ENCODE measurements around the gene IER3.

Gene IER3

GRCh38 chr6:30747902-30748769 lies 3.8 kb upstream of the IER3 start:
- no peak for DNase-seq (ENCODE audit: low spot score)

GRCh38 chr6:30747300-30747687 lies 2.9 kb upstream of the IER3 start:
- no peak for DNase-seq (ENCODE audit: low spot score)

DNA sequence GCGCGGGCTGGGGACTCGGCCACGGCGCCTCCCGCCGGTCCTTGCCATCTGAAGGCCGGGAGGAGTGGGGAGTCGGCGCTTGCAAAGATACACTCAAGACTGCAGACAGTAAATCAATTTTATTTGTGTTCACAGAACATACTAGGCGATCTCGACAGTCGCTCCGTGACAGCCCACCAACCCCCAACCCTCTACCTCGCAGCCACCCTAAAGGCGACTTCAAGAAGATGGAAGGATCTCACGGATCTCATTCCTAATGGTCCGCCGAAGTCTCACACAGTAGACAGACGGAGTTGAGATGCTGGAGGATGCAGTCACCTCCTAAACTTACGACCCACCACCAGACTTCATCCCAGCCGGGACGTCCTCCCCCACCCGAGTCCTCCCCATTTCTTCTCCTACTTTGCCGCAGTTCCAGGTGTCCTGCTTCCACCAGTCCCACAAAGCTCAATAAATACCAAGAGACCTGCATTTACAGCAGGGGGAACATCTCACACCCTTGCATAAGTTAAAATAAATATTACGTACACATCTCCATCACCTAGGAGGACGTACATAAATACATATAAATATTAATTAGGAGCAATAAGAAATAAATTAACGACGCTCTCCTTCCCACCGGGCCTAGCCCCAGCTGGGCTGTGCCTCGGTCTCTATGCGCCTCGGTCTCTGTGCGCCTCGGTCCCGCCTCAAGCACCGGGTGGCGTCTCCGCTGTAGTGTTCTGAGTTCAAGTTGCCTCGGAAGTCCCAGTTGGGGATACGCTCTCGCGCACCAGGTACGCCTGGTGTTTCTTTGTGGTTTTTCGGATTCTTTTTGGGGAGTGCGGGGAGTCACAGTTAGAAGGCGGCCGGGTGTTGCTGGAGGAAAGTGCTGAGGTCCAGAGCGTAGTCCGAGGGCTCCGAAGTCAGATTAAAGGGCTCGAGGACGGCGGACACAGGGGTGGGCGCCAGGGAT lies 971 bp downstream of the IER3 start:
- peak; percentile 25 for DNase-seq (ENCODE audit: low spot score)

DNA sequence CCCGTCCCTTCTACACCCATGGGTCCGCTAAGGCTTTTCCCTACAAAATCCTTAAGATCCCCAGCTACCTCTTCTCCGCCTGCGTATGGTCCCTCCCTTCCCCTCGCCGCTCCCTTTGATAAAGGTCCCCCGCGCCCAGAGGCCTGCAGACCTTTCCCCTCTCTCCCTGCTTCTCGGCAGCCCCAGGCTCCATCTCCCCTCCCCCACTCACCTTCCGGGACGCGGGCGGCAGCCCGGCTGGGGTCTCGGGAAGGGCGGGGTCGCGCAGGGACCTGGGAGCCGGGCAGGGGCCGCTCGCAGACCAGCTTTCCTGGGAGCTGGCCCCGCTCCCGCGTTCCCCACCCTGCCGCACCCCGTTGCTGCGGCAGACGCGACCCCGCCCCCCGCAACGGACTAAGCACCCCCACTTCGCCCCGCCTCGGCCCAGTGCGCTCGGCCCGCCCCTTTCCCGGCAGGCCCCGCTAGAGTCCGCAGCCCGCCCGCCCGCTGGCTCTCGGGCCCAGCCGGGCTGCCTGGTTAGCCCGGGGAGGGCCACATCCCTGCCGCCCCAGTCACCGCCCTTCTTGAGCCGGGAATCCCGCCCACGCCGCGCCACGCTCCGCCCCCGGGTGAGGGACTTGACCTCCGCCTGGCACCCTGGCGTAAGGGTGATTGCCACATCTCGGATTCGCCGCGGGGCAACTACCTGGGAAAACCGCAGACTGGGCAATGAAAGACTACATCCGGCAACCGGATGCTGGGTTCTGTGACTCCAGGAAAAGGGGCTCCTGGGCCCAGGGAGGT lies 1.8 kb downstream of the IER3 start, which contains the start of gene FLOT1:
TSS of gene FLOT1 (minus strand) at position 372 of the 783 bp plus-strand sequence. CDS start 498 bp downstream, outside the sequence.
- DNase-seq (ENCODE audit: low spot score): peak; percentile 92

GRCh38 chr6:30741789-30742315 lies 2.5 kb downstream of the IER3 start:
- no peak for DNase-seq (ENCODE audit: low spot score)

DNA sequence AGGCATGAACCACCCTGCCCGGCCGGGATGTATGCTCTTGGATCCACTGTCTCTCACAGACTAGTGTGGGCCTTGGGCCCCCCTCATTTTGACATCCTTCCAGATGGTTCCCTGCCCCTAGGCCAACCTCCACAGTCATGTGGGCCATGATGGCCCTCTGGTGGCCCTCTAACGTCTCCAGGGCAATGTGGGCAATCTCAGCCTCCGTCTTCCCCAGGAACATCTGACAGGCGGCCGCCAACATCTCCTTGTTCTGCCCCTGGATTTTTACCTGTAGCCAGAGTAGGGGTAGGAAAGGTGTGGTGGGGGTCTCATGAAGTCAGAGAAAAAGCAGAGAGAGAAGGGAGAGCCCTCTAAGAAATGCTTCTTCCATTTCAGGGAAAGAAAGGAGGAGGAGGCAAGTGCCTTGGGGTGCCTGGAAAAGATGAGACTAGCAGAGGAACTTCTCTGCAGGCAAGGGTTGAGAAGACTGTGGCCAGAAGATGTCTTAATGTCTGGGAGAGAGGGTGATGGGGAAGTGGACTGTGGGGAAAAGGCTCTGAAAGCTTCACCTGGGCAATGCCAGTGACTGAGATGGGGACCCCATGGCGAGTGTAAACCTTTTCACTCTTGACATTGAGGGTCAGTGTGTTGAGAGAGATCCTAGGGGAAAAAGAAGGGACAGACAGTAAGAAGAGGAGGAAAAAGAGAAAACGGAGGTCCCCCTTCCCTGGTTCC lies 3.1 kb downstream of the IER3 start:
- DNase-seq (ENCODE audit: low spot score): no peak

DNA sequence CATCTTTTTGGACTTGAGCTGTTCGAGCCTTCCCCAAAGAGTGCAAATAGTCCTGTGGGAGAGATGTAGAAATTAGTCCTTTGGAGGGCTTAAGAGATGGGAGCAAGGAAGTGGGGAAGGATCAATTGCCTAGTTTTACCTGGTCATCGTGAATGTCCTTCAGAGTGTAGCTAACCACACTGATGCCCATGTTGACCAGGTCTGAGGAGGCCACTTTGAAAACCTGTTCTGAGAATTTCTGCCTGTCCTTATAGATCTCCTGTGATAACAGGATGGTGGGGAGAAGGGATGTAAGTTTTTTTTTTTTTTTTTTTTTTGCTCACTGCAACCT lies 3.8 kb downstream of the IER3 start:
- DNase-seq (ENCODE audit: low spot score): no peak

- DNase-seq (ENCODE audit: low spot score): no peak
Observed at GRCh38 chr6:30738532-30738931, 5.8 kb downstream of the IER3 start.

GRCh38 chr6:30735668-30736314 lies 8.6 kb downstream of the IER3 start:
- DNase-seq (ENCODE audit: low spot score): no peak

GRCh38 chr6:30732237-30732943 lies 12.0 kb downstream of the IER3 start:
- no peak for DNase-seq (ENCODE audit: low spot score)

DNA sequence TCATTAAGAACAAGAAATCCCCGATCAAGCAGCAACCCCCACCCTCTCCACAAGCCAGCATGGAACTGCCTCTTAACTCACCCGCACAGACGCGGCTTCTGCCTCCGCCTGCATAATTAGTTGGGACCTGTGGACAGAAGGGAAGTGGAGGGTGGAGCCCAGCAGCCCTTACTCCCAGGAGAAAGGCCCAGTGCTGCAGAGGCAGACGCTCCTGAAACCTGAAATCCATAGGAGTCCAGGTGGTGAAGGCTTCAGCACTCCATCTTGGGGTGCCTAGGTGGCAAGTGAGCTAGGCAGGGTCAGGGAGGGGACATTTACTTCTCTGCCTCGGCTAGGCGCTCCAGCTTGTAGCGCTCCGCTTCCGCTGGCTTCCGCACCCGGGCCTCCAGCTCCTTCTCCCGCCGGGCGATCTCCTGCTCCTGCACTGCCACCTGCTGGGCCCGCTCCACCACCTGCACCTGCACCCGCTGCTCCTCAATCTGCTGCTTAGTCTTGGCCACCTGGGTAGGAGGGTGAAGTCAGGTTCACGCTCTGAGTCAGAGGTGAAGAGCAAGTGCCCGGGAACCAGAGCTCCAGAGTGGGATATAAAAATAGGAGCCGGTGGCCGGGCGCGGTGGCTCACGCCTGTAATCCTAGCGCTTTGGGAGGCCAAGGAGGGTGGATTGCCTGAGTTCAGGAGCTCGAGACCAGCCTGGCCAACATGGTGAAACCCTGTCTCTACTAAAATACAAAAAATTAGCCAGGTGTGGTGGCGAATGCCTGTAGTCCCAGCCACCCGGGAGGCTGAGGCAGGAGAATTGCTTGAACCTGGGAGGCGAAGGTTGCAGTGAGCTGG lies 13.5 kb downstream of the IER3 start:
- peak; percentile 57 for DNase-seq (ENCODE audit: low spot score)

- DNase-seq (ENCODE audit: low spot score): no peak
Observed at GRCh38 chr6:30727920-30728553, 16.3 kb downstream of the IER3 start.

GRCh38 chr6:30726506-30727413 lies 17.6 kb downstream of the IER3 start:
- no peak for DNase-seq (ENCODE audit: low spot score)

GRCh38 chr6:30725713-30726505 lies 18.4 kb downstream of the IER3 start:
- no peak for DNase-seq (ENCODE audit: low spot score)

GRCh38 chr6:30724906-30725667 lies 19.3 kb downstream of the IER3 start:
- DNase-seq (ENCODE audit: low spot score): no peak

Measured in putamen (tissue), 1 donor.